WTC11 (cell line): ENCODE measurements around the gene GPX2. TPM values are rescaled to one million over a fixed set of nuclear protein-coding genes. Genes with fewer than 3 reads are reported as not detected.

Experiments used
- ATAC-seq: fragments of 200-7000 bp; cut with Tn5 transposase; 2 replicates; pipeline ENCODE4 v1.10.0; 2021; ENCODE audit warnings: mild to moderate bottlenecking, moderate library complexity
- CTCF ChIA-PET: fragments of 300-600 bp; sonication (Branson Sonifier 250); formaldehyde crosslinking; loops from one replicate; lab custom pipeline; 2021; ENCODE audit warnings: antibody characterized with exemption; lab: Charles Lee
- POLR2A ChIA-PET: fragments of 350-600 bp; sonication (Branson Sonifier 250); formaldehyde crosslinking; loops from one replicate; lab custom pipeline; 2021; ENCODE audit warnings: antibody characterized with exemption; lab: Charles Lee
- DNase-seq: peaks from one replicate; pipeline ENCODE4 v3.0.0; 2021; ENCODE audit warnings: low spot score
- H3K27ac Mint-ChIP-seq: 2 replicates; pipeline ENCODE4 v1.8.0; 2021; ENCODE audit warnings: mixed read lengths
- H3K27me3 Mint-ChIP-seq: 2 replicates; pipeline ENCODE4 v1.8.0; 2021; ENCODE audit warnings: low read depth, mild to moderate bottlenecking, moderate library complexity, mixed read lengths
- H3K36me3 Mint-ChIP-seq: 2 replicates; pipeline ENCODE4 v1.8.0; 2021; ENCODE audit warnings: mixed read lengths
- H3K4me1 Mint-ChIP-seq: 2 replicates; pipeline ENCODE4 v1.8.0; 2022; ENCODE audit warnings: mixed read lengths
- H3K4me3 Mint-ChIP-seq: 2 replicates; pipeline ENCODE4 v1.8.0; 2021; ENCODE audit warnings: mild to moderate bottlenecking, moderate library complexity, mixed read lengths
- H3K9me3 Mint-ChIP-seq: 2 replicates; pipeline ENCODE4 v1.8.0; 2021; ENCODE audit warnings: mixed read lengths
- AFF4 ChIP-seq: sonication (generic); formaldehyde crosslinking; IDR thresholded peaks from 2 replicates; pipeline ENCODE4 v1.8.1; 2023; ENCODE audit warnings: mild to moderate bottlenecking, missing genetic modification reagents, borderline replicate concordance
- ATF3 ChIP-seq: sonication (generic); formaldehyde crosslinking; conservative IDR thresholded peaks from 2 replicates; pipeline ENCODE4 v1.8.1; 2022; ENCODE audit warnings: mild to moderate bottlenecking, missing genetic modification reagents
- ATF6 ChIP-seq: sonication (generic); formaldehyde crosslinking; IDR thresholded peaks from 2 replicates; pipeline ENCODE4 v1.8.1; 2023; ENCODE audit warnings: mild to moderate bottlenecking, missing genetic modification reagents
- ELF4 ChIP-seq: sonication (generic); formaldehyde crosslinking; IDR thresholded peaks from 2 replicates; pipeline ENCODE4 v1.8.1; 2022; ENCODE audit warnings: low read depth, mild to moderate bottlenecking, moderate library complexity, missing genetic modification reagents
- ESRRA ChIP-seq: sonication (generic); formaldehyde crosslinking; IDR thresholded peaks from 2 replicates; pipeline ENCODE4 v1.8.1; 2022; ENCODE audit warnings: mild to moderate bottlenecking, missing genetic modification reagents, borderline replicate concordance
- FOXJ3 ChIP-seq: sonication (generic); formaldehyde crosslinking; IDR thresholded peaks from 2 replicates; pipeline ENCODE4 v1.9.0; 2021; ENCODE audit warnings: missing genetic modification reagents, mild to moderate bottlenecking, borderline replicate concordance
- HMGA2 ChIP-seq: fragments of 250-450 bp; sonication (Bioruptor Pico); IDR thresholded peaks from 2 replicates; pipeline ENCODE4 v1.4.0; 2021; ENCODE audit warnings: mild to moderate bottlenecking, moderate library complexity
- MYBL2 ChIP-seq: sonication (generic); formaldehyde crosslinking; IDR thresholded peaks from 2 replicates; pipeline ENCODE4 v1.8.1; 2023; ENCODE audit warnings: mild to moderate bottlenecking, moderate library complexity, missing genetic modification reagents
- NR3C1 ChIP-seq: sonication (generic); formaldehyde crosslinking; conservative IDR thresholded peaks from 2 replicates; pipeline ENCODE4 v1.8.1; 2023; ENCODE audit warnings: low read depth, mild to moderate bottlenecking, missing genetic modification reagents
- PRDM15 ChIP-seq: sonication (generic); formaldehyde crosslinking; IDR thresholded peaks from 2 replicates; pipeline ENCODE4 v1.8.0; 2022; ENCODE audit warnings: missing genetic modification reagents
- PREB ChIP-seq: sonication (generic); formaldehyde crosslinking; IDR thresholded peaks from 2 replicates; pipeline ENCODE4 v1.8.1; 2022; ENCODE audit warnings: mild to moderate bottlenecking, missing genetic modification reagents, moderate library complexity, borderline replicate concordance
- PRRX2 ChIP-seq: fragments of 250-450 bp; sonication (Bioruptor Pico); IDR thresholded peaks from 2 replicates; pipeline ENCODE4 v1.8.0; 2021; ENCODE audit warnings: mild to moderate bottlenecking
- SMAD3 ChIP-seq: sonication (generic); formaldehyde crosslinking; IDR thresholded peaks from 2 replicates; pipeline ENCODE4 v1.8.0; 2022; ENCODE audit warnings: missing genetic modification reagents, mild to moderate bottlenecking, borderline replicate concordance
- TEAD1 ChIP-seq: sonication (generic); formaldehyde crosslinking; IDR thresholded peaks from 2 replicates; pipeline ENCODE4 v1.8.0; 2022; ENCODE audit warnings: mild to moderate bottlenecking, missing genetic modification reagents
- ZNF138 ChIP-seq: sonication (generic); formaldehyde crosslinking; conservative IDR thresholded peaks from 2 replicates; pipeline ENCODE4 v1.8.1; 2022; ENCODE audit warnings: mild to moderate bottlenecking, moderate library complexity, missing genetic modification reagents
- ZNF232 ChIP-seq: sonication (generic); formaldehyde crosslinking; IDR thresholded peaks from 2 replicates; pipeline ENCODE4 v1.8.0; 2022; ENCODE audit warnings: mild to moderate bottlenecking, missing genetic modification reagents
- ZNF423 ChIP-seq: fragments of 250-450 bp; sonication (Bioruptor Pico); IDR thresholded peaks from 2 replicates; pipeline ENCODE4 v2.1.2; 2022; ENCODE audit warnings: mild to moderate bottlenecking, moderate library complexity
- ZNF512 ChIP-seq: sonication (generic); formaldehyde crosslinking; IDR thresholded peaks from 2 replicates; pipeline ENCODE4 v1.8.1; 2022; ENCODE audit warnings: missing genetic modification reagents, borderline replicate concordance
- ZNF532 ChIP-seq: fragments of 250-450 bp; sonication (Bioruptor Pico); IDR thresholded peaks from 2 replicates; pipeline ENCODE4 v1.9.0; 2021; ENCODE audit warnings: mild to moderate bottlenecking, borderline replicate concordance
- total RNA-seq: library from RNA; stranded (reverse); gene quantifications from 3 replicates; pipeline ENCODE4 v1.2.3, GENCODE V29; 2021

GPX2 gene
- total RNA-seq, 1 experiment from 2014 or later, result 1.5 TPM

- CTCF ChIA-PET, result interaction anchor here (1.2 to 2.5 kb wide), 3 partner anchors 37 to 71 kb away, joined by 4 to 6 read pairs (median 6); partner anchors contain the start of gene FNTB
- Mint-ChIP-seq H3K27ac (no peak overlapping the region), H3K9me3 (no peaks in the 10 kb centered on the region), H3K36me3 (0 out of 2 replicates have a peak, but pooled peaks cover 6% of the 10 kb centered on the region), H3K4me3 (peak overlapping the region; percentile 89), H3K4me1 (peaks cover 14% of the 10 kb centered on the region), H3K27me3 (no peaks in the 10 kb centered on the region)
- DNase-seq (no peak), ATAC-seq (no peak)
- POLR2A ChIA-PET, result no interaction called here
- TF ChIP-seq PRRX2 (no peak), HMGA2 (CRISPR knock-in tag) (no peak), AFF4 (CRISPR knock-in tag) (no peak), FOXJ3 (CRISPR knock-in tag) (no peak), NR3C1 (no peak), ZNF532 (CRISPR knock-in tag) (no peak), ZNF232 (CRISPR knock-in tag) (no peak), ATF3 (CRISPR knock-in tag) (no peak), SMAD3 (CRISPR knock-in tag) (no peak), MYBL2 (CRISPR knock-in tag) (no peak), ELF4 (CRISPR knock-in tag) (no peak), ESRRA (CRISPR knock-in tag) (no peak), ATF6 (CRISPR knock-in tag) (no peak), ZNF423 (no peak), PREB (no peak), PRDM15 (CRISPR knock-in tag) (no peak), ZNF138 (no peak), TEAD1 (no peak), ZNF512 (CRISPR knock-in tag) (no peak)
These were observed 26.7 kb downstream of the GPX2 start for GRCh38 chr14:64915797-64916196.
